HG03139 (cell line): ENCODE data around the gene ACP5.

Experiments used
- ATAC-seq: cut with Tn5 transposase; IDR thresholded peaks from one replicate; pipeline ENCODE4 v1.9.1; 2021; ENCODE audit not compliant: unreplicated experiment

Gene ACP5

DNA sequence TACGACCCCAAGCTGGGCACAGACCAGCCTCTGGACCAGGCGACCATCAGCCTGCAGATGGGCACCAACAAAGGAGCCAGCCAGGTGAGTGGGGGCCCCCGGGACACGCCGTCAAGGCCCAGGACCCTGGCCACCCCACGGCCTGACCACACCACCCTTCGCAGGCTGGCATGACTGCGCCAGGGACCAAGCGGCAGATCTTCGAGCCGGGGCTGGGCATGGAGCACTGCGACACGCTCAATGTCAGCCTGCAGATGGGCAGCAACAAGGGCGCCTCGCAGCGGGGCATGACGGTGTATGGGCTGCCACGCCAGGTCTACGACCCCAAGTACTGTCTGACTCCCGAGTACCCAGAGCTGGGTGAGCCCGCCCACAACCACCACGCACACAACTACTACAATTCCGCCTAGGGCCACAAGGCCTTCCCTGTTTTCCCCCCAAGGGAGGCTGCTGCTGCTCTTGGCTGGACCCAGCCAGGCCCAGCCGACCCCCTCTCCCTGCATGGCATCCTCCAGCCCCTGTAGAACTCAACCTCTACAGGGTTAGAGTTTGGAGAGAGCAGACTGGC, 28.0 kb downstream of the ACP5 start:
- ATAC-seq = no peak

DNA sequence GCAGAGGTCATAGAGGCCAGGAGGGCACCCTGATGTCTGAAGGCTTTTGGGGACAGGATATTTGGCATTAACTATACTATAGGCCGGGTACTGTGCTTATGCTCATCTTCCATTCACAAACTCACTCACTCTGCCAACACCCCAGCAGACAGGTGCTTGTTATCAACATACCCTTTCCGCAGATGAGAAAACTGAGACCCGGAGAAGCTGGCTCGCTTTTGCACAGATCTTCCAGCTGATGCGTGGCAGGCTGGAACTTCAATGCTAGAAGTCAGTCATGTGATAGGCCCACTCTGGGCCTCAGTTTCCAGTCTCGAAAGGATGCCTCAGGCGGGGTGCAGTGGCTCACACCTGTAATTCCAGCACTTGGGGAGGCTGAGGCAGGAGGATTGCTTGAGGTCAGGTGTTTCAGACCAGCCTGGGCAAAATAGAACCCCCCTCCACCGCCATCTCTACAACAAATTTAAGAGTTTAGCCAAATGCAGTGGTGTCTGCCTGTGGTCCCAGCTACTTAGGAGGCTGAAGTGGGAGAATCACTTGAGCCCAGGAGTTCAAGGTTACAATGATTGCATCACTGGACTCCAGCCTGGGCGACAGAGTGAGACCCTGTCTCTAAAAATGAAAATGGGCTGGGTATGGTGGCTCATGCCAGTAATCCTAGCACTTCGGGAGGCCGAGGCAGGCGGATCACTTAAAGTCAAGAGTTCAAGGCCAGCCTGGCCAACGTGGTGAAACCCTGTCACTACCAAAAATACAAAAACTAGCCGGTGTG, 29.3 kb downstream of the ACP5 start:
- ATAC-seq = no peak

DNA sequence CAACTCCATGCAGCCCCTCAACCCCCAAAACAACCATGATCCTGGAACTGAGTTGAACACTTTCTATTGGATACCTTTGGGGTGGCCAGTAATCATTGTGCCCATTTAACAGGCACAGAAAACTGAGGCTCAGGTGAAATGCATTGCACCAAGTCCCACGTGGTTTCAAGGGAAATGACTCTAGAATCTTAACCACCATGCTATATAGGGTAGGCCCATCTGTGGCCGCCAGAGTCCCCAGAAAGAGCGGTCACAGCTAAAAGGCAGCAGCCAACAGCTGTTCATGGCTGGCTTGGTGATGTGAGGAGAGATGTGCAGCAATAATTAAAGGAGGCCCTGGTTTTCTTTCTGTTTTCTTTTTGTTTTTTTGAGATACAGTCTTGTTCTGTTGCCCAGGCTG, 36.2 kb downstream of the ACP5 start:
- ATAC-seq = no peak

- no peak for ATAC-seq
These were observed 36.8 kb downstream of the ACP5 start for GRCh38 chr19:11540645-11541044.

DNA sequence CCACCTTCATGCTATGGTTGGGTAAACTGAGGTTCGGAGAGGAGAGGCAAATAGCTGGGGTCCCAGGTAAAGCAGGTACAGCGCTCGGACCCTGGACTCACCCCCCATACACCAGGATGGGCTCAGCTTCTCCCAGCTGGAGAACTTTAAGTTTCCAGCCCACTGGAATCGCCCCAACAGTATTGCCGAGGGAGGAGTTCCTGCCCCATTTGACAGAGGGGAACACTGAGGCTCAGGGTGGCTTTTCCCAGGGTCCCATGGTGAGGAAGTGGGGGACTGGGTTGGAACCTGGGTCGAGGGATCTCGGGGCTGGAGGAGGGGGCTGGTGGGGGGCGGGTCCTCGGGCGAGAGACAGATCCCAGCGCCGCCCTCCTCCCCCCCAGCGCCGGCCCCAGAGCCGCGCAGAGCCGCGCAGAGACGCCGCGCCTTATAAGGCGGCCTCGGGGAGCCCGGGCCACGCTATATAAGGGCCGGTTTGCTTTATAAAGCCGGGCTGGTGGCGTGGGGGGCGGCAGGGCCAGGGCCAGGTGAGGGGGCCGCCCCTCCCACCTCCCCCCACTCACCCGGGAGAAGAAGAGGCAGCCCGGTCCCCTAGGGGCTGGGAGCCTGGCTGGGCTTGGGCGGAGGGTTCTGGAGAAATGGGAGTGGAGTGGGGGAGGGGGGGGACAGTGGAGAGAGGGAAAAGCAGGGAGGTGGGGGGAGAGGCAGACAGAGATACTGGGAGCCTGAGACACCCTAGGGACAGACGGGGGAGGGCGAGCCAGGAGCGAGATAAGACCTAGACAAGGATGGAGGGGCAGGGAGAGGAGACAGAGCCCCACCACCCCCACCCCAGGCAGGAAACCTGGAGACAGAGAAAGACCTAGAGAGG, 37.7 kb downstream of the ACP5 start:
- no peak for ATAC-seq

GRCh38 chr19:11538232-11539036, 39.0 kb downstream of the ACP5 start, which contains the start of gene CNN1:
CNN1 (plus strand) TSS chr19:11538851; CDS start chr19:11538928, 77 bp downstream.
- ATAC-seq = no peak

GRCh38 chr19:11535792-11536595, 41.5 kb downstream of the ACP5 start:
- ATAC-seq = peak; percentile 56

- no peak for ATAC-seq
These were observed 42.5 kb downstream of the ACP5 start for GRCh38 chr19:11534948-11535347.

DNA sequence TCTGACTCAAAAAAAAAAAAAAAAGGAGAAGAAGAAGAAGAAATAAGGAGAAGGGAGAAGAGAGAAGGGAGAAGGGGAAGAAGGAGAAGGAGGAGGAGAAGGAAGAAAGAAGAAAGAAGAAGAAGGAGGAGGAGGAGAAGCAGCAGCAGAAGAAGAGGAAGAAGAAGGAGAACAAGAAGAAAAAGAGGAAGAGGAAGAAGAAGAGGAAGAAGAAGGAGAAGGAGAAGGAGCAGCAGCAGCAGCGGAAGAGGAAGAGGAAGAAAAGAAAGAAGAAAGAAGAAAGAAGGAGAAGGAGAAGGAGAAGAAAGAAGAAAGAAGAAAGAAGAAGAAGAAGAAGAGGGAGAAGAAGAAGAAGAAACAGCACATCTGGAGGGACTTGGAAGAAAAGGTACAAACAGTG, 42.9 kb downstream of the ACP5 start:
- no peak for ATAC-seq

DNA sequence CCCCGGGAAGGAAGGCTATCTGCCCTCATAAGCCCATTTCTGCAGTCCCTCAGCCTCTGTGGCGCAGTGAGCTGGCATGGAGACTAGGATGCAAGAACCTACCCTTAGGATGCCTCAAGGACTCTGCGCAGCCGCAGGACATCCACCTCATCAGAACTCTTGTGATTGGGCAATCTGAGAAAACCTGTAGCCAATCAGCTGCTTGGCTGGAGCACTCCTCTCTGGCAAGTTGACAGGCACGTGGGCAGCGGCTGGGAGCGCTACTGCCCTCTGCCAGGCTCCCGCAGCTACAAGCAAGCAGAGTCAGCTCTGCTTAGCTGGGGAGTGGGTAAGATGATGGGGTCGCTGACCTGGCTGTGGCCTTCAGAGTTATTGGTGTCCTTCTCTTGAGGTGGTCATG, 47.0 kb downstream of the ACP5 start:
- ATAC-seq = no peak

GRCh38 chr19:11528551-11529341, 48.7 kb downstream of the ACP5 start, which contains the start of gene ECSIT:
ECSIT (minus strand) TSS chr19:11529134; CDS start chr19:11519170, 9,964 bp downstream.
- peak; percentile 91 for ATAC-seq
